OCI-LY7 (cell line): ENCODE results near the gene CRABP2. TPM values are rescaled to one million over a fixed set of nuclear protein-coding genes. Genes with fewer than 3 reads are reported as not detected.

ENCODE experiments used
- BruUV-seq: library from RNA; stranded (reverse); fragments of 400-500 nt; replicated peaks from 2 replicates; lab custom pipeline; 2021; lab: Mats Ljungman, UMichigan
- CTCF ChIA-PET: fragments of 300-600 bp; sonication (Branson Sonifier 250); formaldehyde crosslinking; loops from one replicate; lab custom pipeline; 2022; ENCODE audit warnings: antibody characterized with exemption; ENCODE audit not compliant: unreplicated experiment; lab: Charles Lee
- POLR2A ChIA-PET: fragments of 300-600 bp; sonication (Branson Sonifier 250); formaldehyde crosslinking; loops from one replicate; lab custom pipeline; 2022; ENCODE audit warnings: antibody characterized with exemption; lab: Charles Lee
- DNase-seq: peaks from one replicate; pipeline ENCODE4 v3.0.0-alpha.2; 2015; ENCODE audit warnings: low spot score
- H2AFZ ChIP-seq: fragments of 200-600 bp; sonication (generic), shearing (Covaris generic); 2 replicates; pipeline ENCODE4 v1.6.1; 2014; ENCODE audit warnings: mild to moderate bottlenecking, antibody characterized with exemption, low read length, moderate library complexity
- H3K27ac ChIP-seq: fragments of 200-600 bp; sonication (generic); 2 replicates; pipeline ENCODE4 v1.5.1; 2014; ENCODE audit warnings: mixed run types, low read depth, mild to moderate bottlenecking, moderate library complexity, low read length, inconsistent platforms; ENCODE audit not compliant: poor library complexity, severe bottlenecking
- H3K36me3 ChIP-seq: fragments of 200-600 bp; sonication (generic); 2 replicates; pipeline ENCODE4 v1.6.1; 2014; ENCODE audit warnings: mild to moderate bottlenecking, antibody characterized with exemption, low read length, moderate library complexity, mixed read lengths; ENCODE audit not compliant: insufficient read depth
- H3K4me1 ChIP-seq: fragments of 200-600 bp; sonication (generic); 2 replicates; pipeline ENCODE4 v1.5.1; 2014; ENCODE audit warnings: mild to moderate bottlenecking, low read length; ENCODE audit not compliant: insufficient read depth, poor library complexity, severe bottlenecking
- H3K4me2 ChIP-seq: fragments of 200-600 bp; sonication (generic); 2 replicates; pipeline ENCODE4 v1.6.1; 2014; ENCODE audit warnings: mild to moderate bottlenecking, low read length
- H3K4me3 ChIP-seq: fragments of 200-600 bp; sonication (generic); 2 replicates; pipeline ENCODE4 v1.5.1; 2014; ENCODE audit warnings: mild to moderate bottlenecking, low read depth, low read length; ENCODE audit not compliant: poor library complexity, severe bottlenecking
- H3K79me2 ChIP-seq: fragments of 200-600 bp; sonication (generic); 2 replicates; pipeline ENCODE4 v1.6.1; 2016; ENCODE audit warnings: low read depth, mild to moderate bottlenecking, low read length, moderate library complexity, mixed read lengths; ENCODE audit not compliant: insufficient read depth
- H3K9me2 ChIP-seq: fragments of 200-600 bp; sonication (generic); 2 replicates; pipeline ENCODE4 v1.6.1; 2016; ENCODE audit warnings: mild to moderate bottlenecking, low read length, mixed read lengths; ENCODE audit not compliant: insufficient read depth
- H3K9me3 ChIP-seq: fragments of 200-600 bp; sonication (generic); 2 replicates; pipeline ENCODE4 v1.6.1; 2014; ENCODE audit warnings: mild to moderate bottlenecking, mixed run types, low read length, mixed read lengths
- H4K20me1 ChIP-seq: fragments of 200-600 bp; sonication (generic); 2 replicates; pipeline ENCODE4 v1.6.1; 2014; ENCODE audit warnings: mild to moderate bottlenecking, antibody characterized with exemption, low read length, moderate library complexity, mixed read lengths; ENCODE audit not compliant: insufficient read depth
- CTCF ChIP-seq: fragments of 200-600 bp; sonication (generic); conservative IDR thresholded peaks from 2 replicates; pipeline ENCODE4 v1.5.1; 2014; ENCODE audit warnings: mild to moderate bottlenecking, antibody characterized with exemption, low read length, moderate library complexity, mixed read lengths
- EZH2phosphoT487 ChIP-seq: fragments of 200-600 bp; sonication (generic); IDR thresholded peaks from 2 replicates; pipeline ENCODE4 v1.6.1; 2018; ENCODE audit warnings: low read depth, borderline replicate concordance, mild to moderate bottlenecking, mixed run types, antibody characterized with exemption, low read length, moderate library complexity, mixed read lengths
- intact Hi-C: fragments of 100-400 bp; cut with micrococcal nuclease; formaldehyde crosslinking; loops from one replicate; pipeline ENCODE4 v1.10.0; 2022; ENCODE audit not compliant: unreplicated experiment
- total RNA-seq, 2 experiments: library from RNA; depleted of rRNA in 1 of 2; stranded (reverse); fragments of >200 nt in 1 of 2; shearing (Covaris generic) in 1 of 2; gene quantifications; 2 replicates each; pipeline ENCODE4 v1.2.3, GENCODE V29; 2014 to 2022

The CRABP2 gene
- total RNA-seq, 2 experiments from 2014 or later = 2.1 to 2.8 TPM

GRCh38 chr1:156727492-156727891 lies 22.1 kb upstream of the CRABP2 start:
- H3K79me2 ChIP-seq = peaks cover 72% of the 10 kb centered on the region
- H3K4me2 ChIP-seq = peak overlapping the region; percentile 92
- H3K4me1 ChIP-seq = peaks cover 31% of the 10 kb centered on the region
- H3K9me2 ChIP-seq = no peaks in the 10 kb centered on the region
- TSS peak; percentile 79 for BruUV-seq
- peak overlapping the region; percentile 62 for H3K27ac ChIP-seq
- H2AFZ ChIP-seq = no peak overlapping the region
- intact Hi-C loops = loop anchor here (5.0 kb wide), 2 partner anchors 100 to 135 kb away; partner anchors contain the start of gene NTRK1
- peak overlapping the region; percentile 87 for H3K4me3 ChIP-seq
- peaks cover 48% of the 10 kb centered on the region for H3K36me3 ChIP-seq
- ChIA-PET POLR2A (interaction anchor here (0.6 to 1.6 kb wide), 8 partner anchors 14 to 226 kb away, joined by 3 to 6 read pairs (median 4); partner anchors contain the start of gene MRPL24), CTCF (interaction anchor here (0.6 to 2.4 kb wide), 3 partner anchors 13 to 64 kb away, joined by 3 to 9 read pairs (median 6); partner anchors contain the start of genes HDGF and MRPL24)
- no peaks in the 10 kb centered on the region for H3K9me3 ChIP-seq
- peaks cover 32% of the 10 kb centered on the region for H4K20me1 ChIP-seq
- DNase-seq = no peak
- no peak for TF ChIP-seq EZH2phosphoT487
- no peak for TF ChIP-seq CTCF

GRCh38 chr1:156726549-156727226 lies 21.3 kb upstream of the CRABP2 start:
- H3K27ac ChIP-seq = peak overlapping the region; percentile 62
- H3K79me2 ChIP-seq = peaks cover 76% of the 10 kb centered on the region
- H2AFZ ChIP-seq = no peak overlapping the region
- no TSS peak for BruUV-seq
- CTCF ChIA-PET = interaction anchor here (0.6 to 2.4 kb wide), 13 partner anchors 11 to 127 kb away, joined by 3 to 36 read pairs (median 4); partner anchors contain the start of genes HDGF, MRPL24 and PRCC
- TF ChIP-seq CTCF (peak; percentile 87), EZH2phosphoT487 (no peak)
- H3K9me3 ChIP-seq = no peaks in the 10 kb centered on the region
- H3K4me3 ChIP-seq = peak overlapping the region; percentile 87
- peak; percentile 80 for DNase-seq
- peaks cover 56% of the 10 kb centered on the region for H3K36me3 ChIP-seq
- peak overlapping the region; percentile 92 for H3K4me2 ChIP-seq
- intact Hi-C loops = loop anchor here (1.0 to 5.0 kb wide), 3 partner anchors 37 to 136 kb away; partner anchors contain the start of gene NTRK1
- peaks cover 31% of the 10 kb centered on the region for H3K4me1 ChIP-seq
- no peaks in the 10 kb centered on the region for H3K9me2 ChIP-seq
- POLR2A ChIA-PET = interaction anchor here (0.6 to 2.0 kb wide), 9 partner anchors 14 to 1452 kb away, joined by 3 to 10 read pairs (median 3); partner anchors contain the start of genes HDGF and MRPL24
- H4K20me1 ChIP-seq = peaks cover 32% of the 10 kb centered on the region
